GM19468 (cell line): ENCODE data around the gene HSF2.

Experiments
- ATAC-seq: cut with Tn5 transposase; IDR thresholded peaks from one replicate; pipeline ENCODE4 v1.9.1; 2021; ENCODE audit warnings: mild to moderate bottlenecking, moderate library complexity, moderate number of reproducible peaks; ENCODE audit not compliant: unreplicated experiment; ENCODE audit errors: extremely low read depth

Gene HSF2, protein sequence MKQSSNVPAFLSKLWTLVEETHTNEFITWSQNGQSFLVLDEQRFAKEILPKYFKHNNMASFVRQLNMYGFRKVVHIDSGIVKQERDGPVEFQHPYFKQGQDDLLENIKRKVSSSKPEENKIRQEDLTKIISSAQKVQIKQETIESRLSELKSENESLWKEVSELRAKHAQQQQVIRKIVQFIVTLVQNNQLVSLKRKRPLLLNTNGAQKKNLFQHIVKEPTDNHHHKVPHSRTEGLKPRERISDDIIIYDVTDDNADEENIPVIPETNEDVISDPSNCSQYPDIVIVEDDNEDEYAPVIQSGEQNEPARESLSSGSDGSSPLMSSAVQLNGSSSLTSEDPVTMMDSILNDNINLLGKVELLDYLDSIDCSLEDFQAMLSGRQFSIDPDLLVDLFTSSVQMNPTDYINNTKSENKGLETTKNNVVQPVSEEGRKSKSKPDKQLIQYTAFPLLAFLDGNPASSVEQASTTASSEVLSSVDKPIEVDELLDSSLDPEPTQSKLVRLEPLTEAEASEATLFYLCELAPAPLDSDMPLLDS

DNA sequence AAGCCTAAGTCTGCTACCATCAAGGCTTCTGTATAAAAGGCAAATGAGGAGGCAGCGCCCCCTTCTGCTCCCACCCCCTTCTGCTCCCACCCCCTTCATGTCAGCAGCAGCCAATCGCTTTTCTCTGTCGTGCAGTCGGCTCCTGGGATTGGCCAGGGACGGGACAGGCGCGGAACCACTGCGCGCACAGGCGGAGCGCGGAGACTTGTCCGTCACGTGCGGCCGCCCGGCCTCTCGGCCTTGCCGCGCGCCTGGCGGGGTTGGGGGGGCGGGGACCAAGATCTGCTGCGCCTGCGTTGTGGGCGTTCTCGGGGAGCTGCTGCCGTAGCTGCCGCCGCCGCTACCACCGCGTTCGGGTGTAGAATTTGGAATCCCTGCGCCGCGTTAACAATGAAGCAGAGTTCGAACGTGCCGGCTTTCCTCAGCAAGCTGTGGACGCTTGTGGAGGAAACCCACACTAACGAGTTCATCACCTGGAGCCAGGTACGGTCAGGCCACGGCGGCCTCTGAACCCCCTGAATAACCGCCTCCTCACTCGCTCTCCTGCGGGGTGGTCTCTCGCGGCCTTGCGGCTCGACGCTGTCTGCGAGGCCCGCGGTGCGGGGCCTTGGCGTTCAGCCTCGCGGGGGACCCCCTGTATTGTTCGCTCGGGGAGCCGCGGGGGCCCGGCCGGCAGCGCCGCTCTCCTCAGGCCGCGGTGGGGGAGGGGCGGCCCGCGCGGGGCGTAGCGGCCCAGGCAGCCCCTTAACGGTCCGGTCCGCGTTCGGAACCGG lies at the start of gene HSF2:
Gene HSF2 (plus strand): TSS at position 305 of the 773 bp plus-strand sequence. CDS start 86 bp downstream, at position 391.
- ATAC-seq: peak; percentile 99

DNA sequence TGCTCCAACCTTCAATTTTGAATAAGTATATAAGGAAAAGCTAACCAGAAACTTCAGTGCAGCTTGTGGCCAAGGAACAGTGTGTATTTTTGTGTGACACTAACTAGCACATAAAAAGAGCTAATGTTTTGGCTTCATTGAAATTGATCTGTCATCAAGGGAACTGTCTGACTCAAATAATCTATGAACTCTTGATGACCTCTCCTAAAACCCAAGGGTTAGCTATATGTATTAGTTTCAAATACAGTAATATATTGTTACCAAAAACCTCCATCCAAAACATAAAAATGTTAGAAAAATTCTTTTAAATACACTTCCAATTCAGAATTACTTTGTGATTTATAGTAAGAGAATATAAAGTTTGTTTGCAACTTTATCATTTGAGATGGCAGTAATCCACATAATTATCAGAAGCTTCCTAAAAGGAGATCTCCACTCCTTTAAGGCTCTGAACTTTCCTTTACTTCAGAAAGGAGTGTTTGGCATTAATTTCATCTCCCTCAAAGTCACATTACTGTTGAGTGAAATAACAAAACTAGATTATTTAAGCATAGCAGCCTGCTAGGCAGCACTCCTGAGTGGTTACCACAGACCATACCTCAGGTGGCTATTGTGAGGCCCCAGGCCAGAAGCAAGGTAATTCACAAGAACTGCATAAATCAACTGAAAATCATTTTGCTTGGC lies 46.3 kb upstream of the HSF2 start:
- no peak for ATAC-seq

DNA sequence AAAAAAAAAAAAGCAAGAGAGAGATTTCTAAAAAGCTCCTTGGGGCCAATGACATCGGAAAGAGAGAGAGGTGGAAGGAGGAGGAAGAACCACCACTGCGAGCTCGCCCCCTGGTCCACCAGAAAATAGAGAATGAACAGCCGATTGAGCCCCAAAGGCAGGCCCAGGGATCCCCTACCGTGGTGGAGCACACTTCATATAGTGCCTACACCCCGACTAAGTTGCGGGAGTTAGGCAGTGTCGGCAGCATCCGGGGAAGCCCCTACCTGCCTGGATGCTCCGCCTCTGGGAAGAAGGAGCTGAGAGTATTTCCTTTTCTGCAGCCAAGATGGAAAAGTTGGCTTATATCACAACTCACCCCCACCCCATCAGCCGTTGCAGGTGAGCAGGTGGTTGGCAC lies 38.6 kb upstream of the HSF2 start:
- no peak for ATAC-seq

DNA sequence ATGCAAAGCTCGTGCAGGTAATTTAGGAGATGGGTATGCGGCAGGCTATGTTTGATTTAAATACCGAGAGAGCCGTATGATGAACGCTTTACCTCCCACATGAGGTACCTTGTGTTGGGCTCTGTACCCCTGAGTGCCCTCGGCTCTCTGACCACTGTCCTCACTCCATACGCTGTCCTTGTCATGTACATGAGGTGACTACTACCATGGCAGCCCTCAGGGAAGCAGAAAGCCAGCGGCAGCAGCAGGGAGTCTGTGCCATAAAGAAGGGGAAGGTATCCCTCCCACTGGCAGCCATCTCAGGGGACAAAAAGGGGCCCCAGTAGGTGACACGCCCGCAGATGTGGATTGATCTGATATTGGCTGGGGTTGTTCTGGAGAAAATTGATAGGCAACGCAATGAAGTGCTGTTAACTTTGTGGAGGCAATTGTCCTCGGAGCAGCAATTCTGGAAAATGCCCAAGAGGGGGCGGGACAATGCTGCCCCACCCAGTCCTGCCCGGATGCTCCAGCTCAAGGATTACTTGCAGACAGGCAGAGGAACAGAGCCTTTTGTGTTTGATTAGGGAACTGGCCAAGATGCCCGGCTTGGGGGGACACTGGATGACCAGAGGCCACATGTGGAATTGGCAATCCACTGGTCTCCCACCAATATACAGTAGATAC lies 38.0 kb upstream of the HSF2 start:
- ATAC-seq: no peak

DNA sequence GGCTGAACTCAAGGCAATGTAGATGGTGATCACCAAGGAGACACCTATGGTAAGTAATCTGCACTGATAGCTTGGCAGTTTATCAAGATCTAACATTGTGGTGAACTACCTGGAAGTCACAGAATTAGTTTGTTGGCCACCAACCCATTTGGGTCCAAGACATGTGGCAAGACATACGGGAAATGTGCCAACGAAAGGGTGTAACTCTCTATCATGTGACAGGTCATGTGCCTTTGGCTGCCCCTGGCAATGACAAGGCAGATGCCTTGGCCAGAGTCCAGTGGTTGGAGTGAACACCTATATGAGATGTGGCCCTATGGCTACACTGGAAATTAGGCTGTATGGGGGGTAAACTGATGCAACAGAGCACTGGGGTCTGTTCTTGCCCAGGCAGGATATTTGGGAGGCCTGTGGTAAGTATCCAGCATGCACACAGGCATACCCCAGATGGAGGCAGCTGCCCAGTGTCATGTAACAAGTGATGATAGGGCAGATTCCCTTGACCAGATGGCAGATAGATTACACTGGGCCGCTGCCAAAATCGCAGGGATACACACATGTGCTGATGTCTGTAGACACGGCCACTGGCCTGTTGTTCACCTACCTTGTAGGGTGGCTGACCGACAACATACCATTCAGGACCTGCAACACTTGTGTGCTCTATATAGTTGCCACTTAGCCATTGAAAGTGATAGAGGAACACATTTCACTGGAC lies 35.5 kb upstream of the HSF2 start:
- no peak for ATAC-seq

DNA sequence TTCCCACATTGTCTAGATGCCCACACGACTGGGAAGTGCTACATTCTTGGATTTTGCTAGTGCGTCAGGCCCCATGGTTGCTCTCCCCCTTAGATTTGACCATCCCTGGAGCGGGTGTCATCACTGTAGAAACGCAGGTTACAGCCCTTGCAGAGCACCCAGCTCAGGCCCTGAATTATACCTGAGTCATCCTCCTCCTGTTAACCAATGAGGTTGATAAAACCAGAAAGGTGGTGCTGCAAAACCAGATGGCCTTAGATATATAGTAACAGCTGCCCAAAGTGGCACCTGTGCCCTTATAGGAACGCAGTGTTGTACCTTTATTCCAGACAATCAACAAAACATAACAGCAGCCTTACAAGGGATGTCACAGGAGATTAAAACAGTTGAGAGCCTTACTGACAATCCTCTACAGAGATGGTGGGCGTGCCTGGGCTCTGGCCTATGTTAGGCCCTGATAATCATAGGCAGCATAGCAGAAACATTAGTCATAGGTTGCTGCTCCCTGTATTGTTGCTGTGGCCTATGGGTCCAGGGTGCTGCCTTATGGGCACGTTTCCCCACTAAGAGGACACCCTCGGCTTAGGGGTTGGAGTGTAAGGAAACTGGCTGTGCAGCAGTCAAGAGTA lies 33.6 kb upstream of the HSF2 start:
- no peak for ATAC-seq

DNA sequence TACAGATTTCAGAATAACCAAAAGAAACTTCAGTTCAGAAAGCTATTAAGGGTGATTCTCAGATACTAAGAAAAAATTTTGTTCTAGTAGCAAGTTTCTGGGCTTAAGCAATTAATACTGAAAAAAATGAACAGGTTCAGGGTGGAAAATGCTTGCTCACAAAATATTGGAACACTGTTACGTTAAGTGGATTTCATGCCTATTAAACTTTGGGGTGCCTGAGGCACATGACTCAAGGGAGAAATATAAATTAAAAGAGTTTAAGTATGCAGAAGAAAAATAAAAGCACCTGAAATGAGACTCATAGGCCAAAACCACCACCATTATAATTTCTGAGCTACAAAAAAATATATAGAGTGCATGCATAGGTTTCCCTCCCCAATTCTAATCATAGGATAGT lies 32.3 kb upstream of the HSF2 start:
- ATAC-seq: no peak

DNA sequence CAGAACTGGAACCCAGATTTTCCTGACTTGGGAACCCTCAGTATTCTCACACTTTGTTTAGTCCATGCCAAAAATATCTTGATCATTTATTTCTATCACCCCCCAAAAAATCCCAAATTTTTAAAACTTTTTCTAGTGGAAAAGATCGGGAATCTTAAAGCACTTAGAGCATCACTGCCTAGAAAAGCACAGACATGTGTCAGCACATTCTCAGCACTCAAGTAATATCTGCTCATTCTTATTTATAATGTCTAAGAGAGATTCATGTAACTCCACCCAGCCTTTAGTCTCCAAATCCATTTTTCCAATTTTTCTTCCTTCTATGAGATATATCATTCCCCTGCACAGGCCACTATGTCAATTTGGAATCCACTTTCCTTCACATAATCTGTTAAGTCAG lies 29.9 kb upstream of the HSF2 start:
- ATAC-seq: no peak

DNA sequence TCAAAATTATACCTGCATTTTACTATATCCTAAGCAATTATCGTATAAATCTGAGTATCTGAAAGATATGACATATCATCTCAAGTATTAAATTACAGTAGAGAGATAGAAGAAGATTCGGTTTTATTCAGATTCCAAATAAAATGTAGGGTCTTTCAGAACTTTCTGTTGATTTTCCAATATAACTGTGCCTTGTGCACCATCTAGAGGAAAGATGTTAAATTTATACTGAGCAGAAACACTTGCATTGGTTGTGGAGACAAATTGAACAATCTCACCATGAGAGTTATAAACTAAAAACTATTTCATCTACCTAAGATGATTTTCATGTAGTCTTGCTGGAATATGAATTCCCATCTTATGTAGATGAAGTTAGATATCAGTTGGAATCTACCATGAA lies 26.8 kb upstream of the HSF2 start:
- no peak for ATAC-seq

DNA sequence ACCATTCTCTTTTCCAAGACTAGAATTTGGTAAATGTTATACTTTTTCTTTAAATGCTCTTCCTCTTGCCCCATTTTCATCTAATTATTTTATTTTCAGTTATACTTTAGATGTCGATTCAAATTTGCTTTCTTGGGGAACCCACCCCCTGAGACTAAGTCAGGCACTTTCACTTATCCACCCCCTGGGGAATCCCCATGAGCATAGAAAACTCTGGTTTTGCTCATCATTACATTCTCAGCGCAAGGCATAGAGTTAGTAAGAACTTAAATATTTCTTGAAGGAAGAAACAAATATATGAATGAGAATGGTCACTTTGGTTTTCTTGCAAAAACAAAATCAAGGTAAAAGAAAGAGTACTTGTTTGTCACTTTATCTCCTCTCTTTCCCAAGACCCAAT lies 25.1 kb upstream of the HSF2 start:
- ATAC-seq: no peak

DNA sequence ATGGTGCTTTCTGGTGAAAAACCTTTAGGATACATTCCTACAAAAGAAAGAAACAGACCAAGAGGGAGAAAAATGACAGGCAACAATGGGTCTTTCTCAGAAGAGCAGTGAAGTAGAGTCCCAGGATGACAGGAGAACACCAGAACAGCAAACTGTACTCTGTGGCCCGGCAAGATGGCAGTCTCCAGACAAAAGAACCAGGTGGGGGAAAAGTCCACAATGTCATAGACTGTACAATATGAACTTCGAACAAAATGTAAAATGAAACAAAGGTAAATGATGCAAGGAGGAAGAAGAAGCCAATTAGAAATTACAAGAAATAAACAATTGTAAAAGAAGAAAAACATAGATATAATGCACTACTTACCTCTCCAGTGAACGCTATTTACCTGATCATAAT lies 23.2 kb upstream of the HSF2 start:
- no peak for ATAC-seq

DNA sequence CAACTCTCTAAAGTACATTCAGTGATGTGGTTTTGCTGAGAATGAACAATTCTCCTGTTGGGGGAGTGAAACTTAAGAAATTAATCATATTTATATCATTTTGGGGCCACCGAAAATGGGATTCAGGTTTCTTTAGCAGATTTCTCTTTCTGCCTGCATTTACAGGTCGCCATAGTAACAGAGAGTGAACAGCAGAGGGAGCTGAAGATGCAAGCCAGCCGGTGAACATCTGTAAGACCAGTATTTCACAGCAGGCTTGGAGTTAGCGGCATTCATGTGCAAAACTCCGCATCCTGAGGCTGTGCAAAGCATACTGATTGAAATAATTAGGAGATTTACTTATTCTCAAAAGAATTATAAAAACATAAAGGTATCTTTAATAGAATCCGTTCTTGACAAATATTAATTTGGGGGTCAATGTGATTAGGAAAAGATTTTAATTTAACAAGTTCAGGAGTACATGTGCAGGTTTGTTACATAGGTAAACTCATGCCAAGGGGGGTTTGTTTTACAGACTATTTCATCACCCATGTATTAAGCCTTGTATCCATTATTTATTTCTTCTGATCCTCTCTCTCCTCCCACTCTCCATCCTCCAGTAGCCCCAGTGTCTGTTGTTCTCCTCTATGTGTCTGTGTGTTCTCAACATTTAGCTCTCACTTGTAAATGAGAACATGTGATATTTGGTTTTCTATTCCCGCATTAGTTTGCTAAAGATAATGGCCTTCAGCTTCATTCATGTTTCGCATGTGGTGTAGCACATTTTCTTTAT lies 17.8 kb upstream of the HSF2 start:
- ATAC-seq: peak; percentile 96

DNA sequence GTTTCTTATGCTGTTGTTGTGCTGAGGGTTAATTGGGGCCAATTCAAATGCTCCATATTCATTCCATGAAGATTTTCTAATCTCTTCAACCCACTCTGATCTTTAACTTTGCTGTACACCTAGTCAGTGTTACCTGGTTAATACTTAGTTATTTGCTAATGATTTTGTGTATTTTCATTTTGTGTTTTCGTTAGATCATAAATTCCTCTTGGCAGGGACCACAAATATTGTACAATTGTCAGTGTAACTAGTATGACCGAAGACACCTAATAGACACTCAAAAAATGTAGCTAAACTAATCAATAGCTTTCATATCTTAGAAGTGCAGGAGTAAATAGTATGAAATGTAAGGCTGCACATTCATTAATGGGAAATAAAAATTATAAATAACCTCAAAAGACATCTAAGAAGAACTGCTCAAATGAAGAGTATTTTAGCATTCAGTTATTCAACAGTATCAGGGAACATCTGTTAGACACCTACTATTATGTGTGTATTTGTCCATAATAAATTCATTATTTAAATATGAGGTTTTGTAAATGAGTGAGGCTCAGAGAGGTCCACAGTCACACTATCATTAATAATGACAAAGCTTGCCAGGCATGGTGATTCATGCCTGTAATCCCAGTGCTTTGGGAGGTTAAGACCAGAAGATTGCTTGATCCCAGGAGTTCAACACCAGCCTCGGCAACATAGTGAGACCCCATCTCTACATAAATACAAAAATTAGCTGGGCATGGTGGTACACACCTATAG lies 13.4 kb upstream of the HSF2 start:
- ATAC-seq: no peak

DNA sequence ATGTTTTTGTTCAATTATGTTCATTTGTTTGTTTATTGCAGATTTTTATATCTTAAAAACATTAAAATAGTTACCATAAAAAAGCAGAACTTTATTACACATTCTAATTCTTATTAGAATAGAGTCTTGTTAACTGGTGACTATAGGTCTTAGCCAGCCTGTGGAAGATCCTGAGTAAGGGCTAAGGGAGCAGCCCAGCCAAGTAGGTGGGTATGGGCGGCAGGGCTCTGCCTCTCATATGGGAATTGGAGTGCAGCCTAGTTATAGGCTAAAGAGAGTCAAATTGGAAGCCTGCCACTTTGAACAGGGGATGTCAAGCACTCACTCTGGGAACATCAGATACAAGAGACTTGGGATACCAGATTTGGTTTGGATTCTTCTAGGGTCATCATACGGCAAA lies 10.5 kb upstream of the HSF2 start:
- no peak for ATAC-seq

DNA sequence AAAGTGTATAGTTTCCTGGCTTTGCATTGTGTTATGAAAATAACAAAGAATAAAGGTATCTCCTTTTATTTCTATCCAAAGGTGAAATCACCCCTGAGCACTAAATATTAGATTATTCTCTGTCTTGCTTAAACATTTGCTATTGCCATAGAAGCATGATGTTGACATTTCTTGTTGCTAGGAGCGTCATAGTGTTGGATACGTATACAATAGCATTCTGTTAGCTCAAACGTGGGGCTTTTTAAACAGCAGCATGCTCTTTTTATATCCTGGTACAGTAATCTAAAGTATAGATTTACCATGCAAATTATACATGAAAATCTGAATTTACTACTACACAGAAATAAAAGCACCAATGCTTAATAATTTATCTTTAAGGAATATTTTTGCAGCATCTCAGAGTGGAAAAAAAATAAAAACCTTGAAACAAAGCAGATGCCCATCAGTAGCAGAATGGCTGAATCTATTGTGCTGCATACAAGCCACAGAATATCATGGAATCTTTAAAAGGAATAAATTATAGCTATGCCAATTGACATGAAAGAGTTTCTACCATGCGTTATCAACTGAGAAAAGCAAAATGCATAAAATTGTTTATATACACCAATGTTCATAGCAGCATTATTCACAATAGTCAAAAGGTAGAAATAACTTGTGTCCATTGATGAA lies 9.6 kb upstream of the HSF2 start:
- no peak for ATAC-seq

DNA sequence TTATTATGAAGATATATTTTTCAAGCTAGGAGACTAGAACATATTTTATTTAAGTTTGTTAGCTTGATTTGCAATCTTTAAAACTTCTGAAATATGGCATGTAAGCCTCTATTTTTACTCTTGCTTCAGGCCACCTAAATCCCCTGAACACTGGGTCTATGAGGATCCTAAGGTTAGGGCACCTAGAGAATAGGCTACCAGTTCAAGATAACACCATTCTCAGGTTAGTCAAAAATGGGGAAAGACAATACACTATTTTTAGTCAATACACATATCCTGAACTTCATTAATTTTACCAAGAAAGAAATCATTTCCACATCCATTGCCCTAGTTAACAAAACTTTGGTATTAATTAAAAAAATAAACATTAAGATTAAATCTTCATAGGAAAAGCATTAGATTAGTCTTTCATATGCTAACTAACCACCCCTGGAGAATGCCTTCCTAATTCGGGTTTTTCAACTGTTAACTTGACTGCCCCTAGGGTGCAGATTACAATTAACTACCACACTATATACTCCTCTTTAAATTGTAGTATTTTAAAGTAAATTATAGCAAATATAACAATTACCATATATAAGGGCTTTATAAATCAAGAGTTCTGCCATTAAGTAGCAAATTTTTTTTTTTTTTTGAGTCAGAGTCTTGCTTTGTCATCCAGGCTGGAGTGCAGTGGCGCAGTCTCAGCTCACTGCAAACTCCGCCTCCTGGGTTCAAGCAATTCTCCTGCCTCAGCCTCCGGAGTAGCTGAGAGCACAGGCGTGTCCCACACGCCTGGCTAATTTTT lies 6.7 kb upstream of the HSF2 start:
- ATAC-seq: no peak
